Astrocyte of the cerebellum (primary cell): ENCODE measurements around the gene SYNE3.

Experiments used
- DNase-seq: peaks from one replicate; pipeline ENCODE4 v3.0.0-alpha.2; 2011; ENCODE audit warnings: low read depth
- H3K4me3 ChIP-seq: 2 replicates; pipeline ENCODE4 v1.5.1; 2011; ENCODE audit warnings: mild to moderate bottlenecking, low read depth, low read length, moderate library complexity
- in situ Hi-C: cut with HindIII; loops from 2 replicates; pipeline ENCODE4 v1.10.0; 2017; ENCODE audit warnings: low sequenced_read_pairs
- TF ChIP-seq, protein P1 (sequence below): IDR thresholded peaks from 2 replicates; pipeline ENCODE4 v1.5.1; 2012; ENCODE audit warnings: low read length, low read depth, moderate library complexity, mild to moderate bottlenecking; ENCODE audit errors: missing control alignments

SYNE3 gene

DNA sequence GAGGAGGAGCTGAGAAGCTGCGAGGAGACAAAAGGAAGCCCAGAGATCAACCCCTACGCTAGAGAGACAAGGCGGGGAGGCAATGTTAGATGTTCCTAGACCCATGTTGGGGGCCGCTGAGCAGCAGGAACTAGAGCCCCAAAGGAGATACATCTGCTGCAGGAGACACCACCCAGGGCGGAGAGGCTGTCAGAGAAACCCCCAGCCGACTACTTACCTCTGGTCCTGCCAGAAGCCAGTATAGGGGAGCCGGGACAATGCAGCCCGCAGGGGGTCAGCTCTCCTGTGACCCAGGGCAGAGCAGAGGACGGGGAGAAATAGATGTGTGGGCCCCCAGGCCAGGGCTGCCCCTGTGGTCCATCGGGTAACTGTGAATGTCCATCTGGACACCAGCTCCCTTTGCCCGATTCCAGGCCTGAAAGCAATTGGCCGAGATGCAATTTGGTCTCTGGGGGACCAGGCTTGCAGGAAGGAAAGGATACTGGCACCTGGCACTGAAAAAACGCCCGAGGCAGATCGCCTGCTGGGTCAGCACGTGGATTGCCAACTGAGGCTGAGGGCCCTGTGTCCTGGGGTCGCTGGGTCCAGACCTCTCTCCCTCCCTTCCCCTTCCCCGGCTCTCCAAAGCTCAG, 34.9 kb downstream of the SYNE3 start:
- in situ Hi-C loops, result no loop called here
- TF ChIP-seq, protein P1, sequence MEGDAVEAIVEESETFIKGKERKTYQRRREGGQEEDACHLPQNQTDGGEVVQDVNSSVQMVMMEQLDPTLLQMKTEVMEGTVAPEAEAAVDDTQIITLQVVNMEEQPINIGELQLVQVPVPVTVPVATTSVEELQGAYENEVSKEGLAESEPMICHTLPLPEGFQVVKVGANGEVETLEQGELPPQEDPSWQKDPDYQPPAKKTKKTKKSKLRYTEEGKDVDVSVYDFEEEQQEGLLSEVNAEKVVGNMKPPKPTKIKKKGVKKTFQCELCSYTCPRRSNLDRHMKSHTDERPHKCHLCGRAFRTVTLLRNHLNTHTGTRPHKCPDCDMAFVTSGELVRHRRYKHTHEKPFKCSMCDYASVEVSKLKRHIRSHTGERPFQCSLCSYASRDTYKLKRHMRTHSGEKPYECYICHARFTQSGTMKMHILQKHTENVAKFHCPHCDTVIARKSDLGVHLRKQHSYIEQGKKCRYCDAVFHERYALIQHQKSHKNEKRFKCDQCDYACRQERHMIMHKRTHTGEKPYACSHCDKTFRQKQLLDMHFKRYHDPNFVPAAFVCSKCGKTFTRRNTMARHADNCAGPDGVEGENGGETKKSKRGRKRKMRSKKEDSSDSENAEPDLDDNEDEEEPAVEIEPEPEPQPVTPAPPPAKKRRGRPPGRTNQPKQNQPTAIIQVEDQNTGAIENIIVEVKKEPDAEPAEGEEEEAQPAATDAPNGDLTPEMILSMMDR, result no peak

DNA sequence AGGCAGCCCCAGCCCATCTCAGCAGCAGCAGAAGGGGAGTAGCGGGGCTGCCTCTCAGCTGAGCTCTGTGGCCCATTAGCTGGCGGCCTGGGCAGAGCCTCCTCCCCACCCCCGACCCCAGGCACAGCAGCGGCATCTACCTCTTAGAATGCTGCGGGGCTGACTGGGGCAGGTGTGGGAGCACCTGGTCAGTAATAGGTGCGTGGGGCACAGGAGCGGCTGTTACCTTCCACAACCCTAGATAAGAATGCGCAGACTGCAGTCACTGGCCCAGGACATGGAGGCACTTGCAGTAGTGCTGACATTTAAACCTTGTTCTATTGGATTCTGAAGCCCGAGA, 35.6 kb downstream of the SYNE3 start:
- in situ Hi-C loops, result no loop called here
- DNase-seq, result no peak
- TF ChIP-seq, protein P1, result no peak
- no peak overlapping the region for H3K4me3 ChIP-seq

More for the DNA sequence above, 34.9 kb downstream of the SYNE3 start:
- no peak for DNase-seq
- H3K4me3 ChIP-seq, result no peak overlapping the region

DNA sequence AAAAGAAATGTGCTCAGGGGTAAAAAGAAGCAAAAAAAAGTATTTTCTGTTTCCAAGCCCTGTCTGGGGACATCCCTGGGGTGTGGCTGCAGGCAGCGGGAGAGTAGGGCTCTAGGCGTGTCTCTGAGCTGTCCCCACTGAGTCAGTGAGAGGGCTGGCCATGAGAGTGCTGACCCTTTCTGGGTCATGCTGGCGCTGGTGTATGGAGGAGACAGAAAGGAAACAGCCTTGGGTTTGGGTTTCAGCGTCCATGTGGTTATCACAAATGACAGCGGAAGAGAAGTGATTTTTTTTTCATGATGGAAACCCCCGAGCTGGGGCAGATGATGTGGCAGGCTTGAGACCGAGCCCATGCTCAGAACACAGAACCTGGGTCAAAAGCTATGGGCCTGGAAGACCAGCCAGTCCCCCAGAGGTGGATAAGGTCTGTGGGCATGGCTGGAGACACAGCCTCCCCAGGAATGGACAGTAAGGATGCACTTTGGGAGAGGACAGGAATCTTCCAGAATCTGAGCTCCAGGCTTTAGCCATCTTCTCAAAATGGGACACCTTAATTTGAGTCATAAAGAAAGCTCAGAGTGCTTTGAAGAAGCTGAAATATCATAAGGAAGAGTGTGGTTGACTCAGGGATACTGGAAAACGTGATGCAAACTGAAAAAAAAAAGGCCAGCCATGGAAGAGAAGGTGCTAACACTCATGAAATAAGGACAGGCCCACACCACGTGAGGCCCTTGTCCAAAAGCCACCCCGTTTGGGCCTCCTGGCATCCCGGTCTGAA, 36.2 kb downstream of the SYNE3 start:
- TF ChIP-seq, protein P1, result no peak
- in situ Hi-C loops, result no loop called here
- no peak overlapping the region for H3K4me3 ChIP-seq
- no peak for DNase-seq

DNA sequence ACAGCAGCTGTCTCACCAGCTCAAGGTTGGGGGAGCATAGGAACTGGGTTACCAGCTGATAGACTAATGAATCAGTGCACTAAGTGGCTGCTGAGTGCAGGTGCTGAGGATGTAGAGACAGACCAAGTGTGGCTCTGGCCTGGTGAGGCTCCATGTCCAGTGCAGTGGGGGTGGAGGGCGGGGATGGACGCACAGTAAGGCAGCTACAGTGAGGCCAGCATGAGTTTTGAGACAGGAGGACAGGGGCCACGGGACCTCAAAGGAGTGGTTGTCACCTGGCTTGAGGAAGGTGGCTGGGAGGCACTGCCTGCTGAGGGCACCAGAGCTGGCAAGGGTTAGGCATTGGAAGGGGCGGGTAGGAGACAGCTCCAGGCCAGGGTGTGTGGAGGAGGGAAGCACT, 37.0 kb downstream of the SYNE3 start:
- in situ Hi-C loops, result no loop called here

GRCh38 chr14:95478818-95479217, 37.6 kb downstream of the SYNE3 start:
- DNase-seq, result no peak
- in situ Hi-C loops, result no loop called here

More for the DNA sequence above, 37.0 kb downstream of the SYNE3 start:
- TF ChIP-seq, protein P1, result no peak
- no peak overlapping the region for H3K4me3 ChIP-seq
- DNase-seq, result no peak

DNA sequence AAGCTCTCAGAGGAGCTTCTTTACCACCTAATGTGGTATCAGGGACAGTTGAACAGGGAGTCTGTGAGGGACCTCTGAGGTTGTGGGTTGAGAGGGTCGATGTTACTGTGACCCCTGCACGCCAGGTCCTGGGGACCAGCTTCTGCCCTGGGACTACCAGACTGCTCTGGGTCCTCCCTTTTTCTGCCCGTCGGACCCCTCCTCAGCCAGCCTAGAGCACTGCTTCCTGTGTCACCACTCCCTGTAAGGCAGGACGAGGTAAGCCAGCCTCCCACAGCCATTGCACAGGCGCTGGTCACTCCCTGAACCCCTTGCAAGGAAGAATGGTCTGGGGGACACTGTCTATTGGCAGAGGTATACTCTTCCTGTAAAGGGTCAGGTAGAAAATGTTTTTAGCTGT, 38.1 kb downstream of the SYNE3 start:
- no peak for DNase-seq
- TF ChIP-seq, protein P1, result no peak
- in situ Hi-C loops, result no loop called here
- H3K4me3 ChIP-seq, result no peak overlapping the region

More at GRCh38 chr14:95478818-95479217, 37.6 kb downstream of the SYNE3 start:
- TF ChIP-seq, protein P1, result no peak
- H3K4me3 ChIP-seq, result no peak overlapping the region
